Measurements from ENCODE around the gene SLC31A1. TPM values are rescaled to one million over a fixed set of nuclear protein-coding genes. Genes with fewer than 3 reads are reported as not detected.
A peak's percentile ranks its signal among the peaks of the same experiment; 100 is the strongest.

SLC31A1 gene
- total RNA-seq (2022), result 57.8 and 64.9 TPM in 2 replicates
- percentile 86 among the genes with signal in this experiment for Bru-seq, nascent RNA
- percentile 89 among the genes with signal in this experiment for BruChase-seq, experiment 1, labeled RNA remaining after a 2-hour chase
- percentile 96 among the genes with signal in this experiment for BruChase-seq, experiment 2, labeled RNA remaining after a 6-hour chase
- long read RNA-seq, full-length matches to known transcripts, result 154 of 166 reads
- long read RNA-seq, partial matches to known transcripts, result 2 of 166 reads
- long read RNA-seq, other reads (novel, unspliced or antisense), result 10 of 166 reads

GRCh38 chr9:113221003-113221799 is at the start of gene SLC31A1, which contains the start of gene FKBP15:
TSS of gene SLC31A1 (plus strand) at chr9:113221544. CDS start at chr9:113256149, 34,605 bp downstream.
TSS of gene FKBP15 (minus strand) at chr9:113221277. CDS start at chr9:113221243, 34 bp downstream.
- H3K4me1 Mint-ChIP-seq (ENCODE audit: low read depth, unreplicated experiment), result peaks cover 17% of the 10 kb centered on the region
- POLR2A ChIA-PET, result interaction anchor here (0.6 to 3.2 kb wide), 11 partner anchors 13 to 842 kb away, joined by 3 to 16 read pairs (median 4); partner anchors contain the start of genes CDC26, HSDL2, PRPF4 and SLC31A2
- peak within 1 kb of the TSS; percentile 97 for H3K4me3 Mint-ChIP-seq (ENCODE audit: unreplicated experiment)
- BruUV-seq (replicated peaks), result no TSS peak
- H3K9me3 Mint-ChIP-seq (ENCODE audit: unreplicated experiment), result no peaks in the 10 kb centered on the region
- H3K9me3 ChIP-seq, result no peaks in the 10 kb centered on the region
- peaks cover 35% of the 10 kb centered on the region for H3K36me3 Mint-ChIP-seq (ENCODE audit: insufficient read depth, unreplicated experiment)
- no peaks in the 10 kb centered on the region for H3K27me3 ChIP-seq (replicated peaks; ENCODE audit: control insufficient read depth, insufficient read depth, low read length)
- peak within 1 kb of the TSS; percentile 74 for H3K4me3 ChIP-seq (ENCODE audit: low read depth, low read length)
- TF ChIP-seq CTCF (IDR thresholded peaks at IDR 0.05; ENCODE audit: insufficient read depth in 1 of 2, low read depth in 1 of 2, low read length in 1 of 2, severe bottlenecking in 1 of 2, unreplicated experiment in 1 of 2), result no peak
- H3K27me3 Mint-ChIP-seq (ENCODE audit: insufficient read depth, unreplicated experiment), result no peaks in the 10 kb centered on the region
- DNase-seq, result peak; percentile 98 to 99
- peaks cover 15% of the 10 kb centered on the region for H3K4me1 ChIP-seq
- peak within 1 kb of the TSS; percentile 93 for H3K27ac Mint-ChIP-seq (ENCODE audit: unreplicated experiment)
- no peaks in the 10 kb centered on the region; the same call in 1 of the 2 replicates for H3K36me3 ChIP-seq (ENCODE audit: control insufficient read depth, insufficient read depth, low read length)
- CTCF ChIA-PET, result interaction anchor here (0.7 to 2.7 kb wide), 6 partner anchors 24 to 436 kb away, joined by 3 to 13 read pairs (median 4); partner anchors contain the start of genes CDC26, PRPF4 and SLC31A2
- intact Hi-C loops (cut with micrococcal nuclease; ENCODE audit: unreplicated experiment), result loop anchor here (1.0 to 10.0 kb wide), 3 partner anchors 54 to 886 kb away; partner anchors contain the start of genes C9orf43, CDC26, POLE3 and PRPF4

GRCh38 chr9:113173341-113173740 is 48.0 kb upstream of the SLC31A1 start:
- Mint-ChIP-seq H3K27ac (ENCODE audit: unreplicated experiment) (no peak overlapping the region), H3K27me3 (ENCODE audit: insufficient read depth, unreplicated experiment) (no peaks in the 10 kb centered on the region), H3K36me3 (ENCODE audit: insufficient read depth, unreplicated experiment) (peaks cover 75% of the 10 kb centered on the region), H3K4me1 (ENCODE audit: low read depth, unreplicated experiment) (no peaks in the 10 kb centered on the region), H3K4me3 (ENCODE audit: unreplicated experiment) (no peak overlapping the region), H3K9me3 (ENCODE audit: unreplicated experiment) (no peaks in the 10 kb centered on the region)
- H3K4me1 ChIP-seq, result no peaks in the 10 kb centered on the region
- no TSS peak for BruUV-seq (replicated peaks)
- no peaks in the 10 kb centered on the region; the same call in 1 of the 2 replicates for H3K9me3 ChIP-seq
- POLR2A ChIA-PET, result no interaction called here
- H3K27me3 ChIP-seq (replicated peaks; ENCODE audit: control insufficient read depth, insufficient read depth, low read length), result no peaks in the 10 kb centered on the region
- H3K4me3 ChIP-seq (ENCODE audit: low read depth, low read length), result no peak overlapping the region
- intact Hi-C loops (cut with micrococcal nuclease; ENCODE audit: unreplicated experiment), result no loop called here
- no peak for TF ChIP-seq CTCF (IDR thresholded peaks at IDR 0.05; ENCODE audit: insufficient read depth in 1 of 2, low read depth in 1 of 2, low read length in 1 of 2, severe bottlenecking in 1 of 2, unreplicated experiment in 1 of 2)
- CTCF ChIA-PET, result no interaction called here
- no peak for DNase-seq
- H3K36me3 ChIP-seq (ENCODE audit: control insufficient read depth, insufficient read depth, low read length), result peaks cover 3% of the 10 kb centered on the region; the same call in 1 of the 2 replicates

- H3K27me3 ChIP-seq (replicated peaks; ENCODE audit: control insufficient read depth, insufficient read depth, low read length), result no peaks in the 10 kb centered on the region
- ChIA-PET POLR2A (no interaction called here), CTCF (interaction anchor here (1.0 kb wide), 1 partner anchor 44 kb away, joined by 3 read pairs; the partner anchor contains the start of genes FKBP15 and SLC31A1)
- no peak for DNase-seq
- no peak overlapping the region for H3K27ac Mint-ChIP-seq (ENCODE audit: unreplicated experiment)
- H3K9me3 ChIP-seq, result no peaks in the 10 kb centered on the region; the same call in 1 of the 2 replicates
- H3K36me3 ChIP-seq (ENCODE audit: control insufficient read depth, insufficient read depth, low read length), result peaks cover 2% of the 10 kb centered on the region; the same call in 1 of the 2 replicates
- H3K9me3 Mint-ChIP-seq (ENCODE audit: unreplicated experiment), result no peaks in the 10 kb centered on the region
- no peak overlapping the region for H3K4me3 ChIP-seq (ENCODE audit: low read depth, low read length)
- no peaks in the 10 kb centered on the region for H3K27me3 Mint-ChIP-seq (ENCODE audit: insufficient read depth, unreplicated experiment)
- no peak for TF ChIP-seq CTCF (IDR thresholded peaks at IDR 0.05; ENCODE audit: insufficient read depth in 1 of 2, low read depth in 1 of 2, low read length in 1 of 2, severe bottlenecking in 1 of 2, unreplicated experiment in 1 of 2)
- H3K4me1 Mint-ChIP-seq (ENCODE audit: low read depth, unreplicated experiment), result no peaks in the 10 kb centered on the region
- BruUV-seq (replicated peaks), result no TSS peak
- H3K4me1 ChIP-seq, result no peaks in the 10 kb centered on the region
- intact Hi-C loops (cut with micrococcal nuclease; ENCODE audit: unreplicated experiment), result no loop called here
- no peak overlapping the region for H3K4me3 Mint-ChIP-seq (ENCODE audit: unreplicated experiment)
- peaks cover 57% of the 10 kb centered on the region for H3K36me3 Mint-ChIP-seq (ENCODE audit: insufficient read depth, unreplicated experiment)
Observed at GRCh38 chr9:113176803-113177202, 44.5 kb upstream of the SLC31A1 start.
